Fibroblast of skin of abdomen (primary cell): ENCODE results near the gene ZNF45.
A peak's percentile ranks its signal among the peaks of the same experiment; 100 is the strongest.
"Not testable (repeated sequence)": the region's sequence is repeated elsewhere in the genome, so short reads cannot be mapped to it uniquely, and the experiment has no call there.

Source experiments
- DNase-seq: peaks from one replicate; pipeline ENCODE4 v3.0.0-alpha.2; 2013

The ZNF45 gene

DNA sequence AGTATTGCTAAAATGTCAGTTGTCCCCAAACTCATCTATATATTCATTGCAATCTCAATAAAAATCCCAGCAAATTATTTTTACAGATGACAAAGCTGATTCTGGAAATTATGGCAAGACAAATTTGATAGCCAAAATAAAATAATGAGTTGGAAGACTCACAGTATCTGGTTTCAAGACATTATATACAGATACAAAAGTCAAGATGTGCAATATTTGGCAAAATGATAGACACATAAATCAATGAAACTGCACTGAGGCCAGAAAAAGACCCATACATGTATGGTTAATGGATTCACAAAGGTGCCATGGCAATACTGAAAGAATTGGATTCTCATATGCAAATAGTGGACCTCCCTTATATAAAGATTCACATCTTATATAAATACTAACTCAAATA, 24.2 kb downstream of the ZNF45 start:
- DNase-seq: no peak

DNA sequence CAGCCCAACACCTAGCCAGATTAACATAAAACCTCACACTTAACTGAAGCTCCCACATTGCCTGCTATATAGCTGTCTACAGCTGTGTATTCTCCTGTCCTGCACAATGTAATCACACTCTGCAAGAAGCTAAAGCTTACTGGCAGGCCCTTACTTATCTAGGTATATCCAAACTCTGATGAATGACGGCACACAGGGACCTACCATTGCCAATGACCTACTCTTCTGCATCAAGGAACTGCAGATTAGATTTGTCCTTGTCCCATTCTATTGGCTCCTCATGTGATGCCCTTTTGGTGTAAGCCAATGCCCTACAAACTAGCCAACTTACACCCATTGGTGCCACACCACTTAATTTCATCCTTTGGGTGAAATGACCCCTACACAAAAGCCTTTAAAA, 26.4 kb downstream of the ZNF45 start:
- no peak for DNase-seq

DNA sequence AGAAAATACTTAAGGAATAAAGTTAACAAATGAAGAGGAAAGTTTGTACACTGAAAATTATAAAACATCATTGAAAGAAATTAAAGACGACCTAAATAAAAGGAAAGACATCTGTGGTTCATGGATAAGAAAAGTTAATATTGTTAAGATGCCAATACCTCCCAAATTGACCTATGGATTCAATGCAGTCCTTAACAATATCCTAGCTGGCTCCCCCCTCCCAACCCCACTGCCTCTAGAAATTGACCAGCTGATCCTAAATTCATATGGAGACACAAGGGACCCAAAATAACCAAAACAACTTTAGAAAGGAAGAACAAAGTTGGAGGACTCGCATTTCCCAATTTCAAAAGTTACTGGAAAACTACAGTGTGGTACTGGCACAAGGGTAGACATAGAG, 28.3 kb downstream of the ZNF45 start:
- DNase-seq: no peak

DNA sequence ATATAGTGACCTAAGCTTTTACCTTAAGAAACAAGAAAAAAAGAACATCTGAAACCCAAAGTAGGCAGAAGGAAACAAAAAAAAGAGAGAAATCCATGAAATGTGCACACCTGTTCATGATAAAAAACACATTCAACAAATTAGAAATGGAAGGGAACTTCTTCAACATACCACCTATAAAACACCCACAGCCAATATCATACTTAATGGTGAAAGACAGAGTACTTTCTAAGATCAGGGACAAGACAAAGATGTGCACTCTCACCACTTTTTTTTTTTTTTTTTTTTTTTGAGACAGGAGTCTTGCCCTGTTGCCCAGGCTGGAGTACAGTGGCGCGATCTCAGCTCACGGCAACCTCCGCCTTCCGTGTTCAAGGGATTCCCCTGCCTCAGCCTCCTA, 29.2 kb downstream of the ZNF45 start:
- DNase-seq: no peak

DNA sequence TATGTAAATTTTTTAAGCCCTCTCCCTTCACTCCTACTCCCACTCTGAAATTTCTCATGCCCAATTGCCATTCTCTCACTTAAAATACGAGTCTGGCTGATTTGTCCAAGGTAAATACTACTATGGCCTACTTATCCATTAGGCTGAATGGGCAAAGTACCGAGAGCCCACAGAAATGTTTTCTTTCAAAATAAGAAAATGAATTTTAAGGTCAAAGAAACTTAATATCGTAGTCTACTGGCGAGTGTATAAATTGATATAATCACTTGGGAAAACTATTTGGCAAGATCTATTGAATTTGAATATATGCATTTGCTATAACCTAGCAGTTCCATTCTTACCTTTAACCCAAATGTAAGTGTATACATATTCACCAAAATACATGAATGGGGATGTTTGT, 32.7 kb downstream of the ZNF45 start:
- DNase-seq: no peak

DNA sequence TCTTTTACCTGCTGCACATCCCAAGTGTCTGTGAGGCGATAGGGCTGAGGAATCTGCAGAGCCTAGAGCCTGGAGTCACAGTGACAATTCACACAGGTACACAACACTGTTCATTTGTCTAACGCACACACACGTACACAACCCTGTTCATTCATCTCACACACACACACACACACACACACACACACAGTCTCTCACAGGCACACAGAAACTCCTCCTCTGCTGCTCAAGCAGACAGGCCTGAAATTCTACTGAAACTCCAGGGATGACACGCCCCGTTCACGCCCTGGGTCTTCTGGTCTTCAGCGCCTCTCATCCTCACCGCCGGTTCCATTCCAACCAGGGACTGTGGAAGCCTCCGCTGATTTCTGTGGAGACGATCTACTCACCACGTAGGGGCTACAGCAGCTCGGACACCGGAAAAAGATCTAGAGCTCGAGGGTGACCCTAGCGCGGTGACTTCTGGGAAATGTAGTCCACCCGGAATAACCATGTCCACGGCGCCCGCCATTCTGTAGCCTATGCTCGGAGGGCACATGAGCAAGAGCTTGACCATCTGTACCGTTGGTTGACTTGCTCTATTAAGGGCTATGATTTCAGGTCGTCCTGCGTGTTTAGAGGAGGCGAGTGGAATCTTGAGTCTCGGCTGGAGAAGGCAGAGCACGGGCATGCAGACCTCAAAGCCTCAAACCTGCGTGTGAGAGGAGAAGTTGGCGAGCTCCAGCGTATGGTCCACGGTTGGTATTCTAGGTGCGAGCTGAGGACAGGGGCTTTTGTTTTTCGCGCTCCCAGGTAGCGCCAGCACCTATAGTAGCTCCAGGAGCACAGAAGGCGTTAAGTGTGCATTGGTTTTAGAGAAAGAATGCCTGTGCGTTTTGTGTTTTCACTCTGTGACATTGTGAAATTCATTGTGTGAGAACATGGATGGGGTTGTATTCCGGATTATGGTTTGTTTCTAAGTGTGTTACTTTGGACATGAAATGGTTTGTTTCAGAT, 33.4 kb downstream of the ZNF45 start:
- DNase-seq: peak; percentile 87

DNA sequence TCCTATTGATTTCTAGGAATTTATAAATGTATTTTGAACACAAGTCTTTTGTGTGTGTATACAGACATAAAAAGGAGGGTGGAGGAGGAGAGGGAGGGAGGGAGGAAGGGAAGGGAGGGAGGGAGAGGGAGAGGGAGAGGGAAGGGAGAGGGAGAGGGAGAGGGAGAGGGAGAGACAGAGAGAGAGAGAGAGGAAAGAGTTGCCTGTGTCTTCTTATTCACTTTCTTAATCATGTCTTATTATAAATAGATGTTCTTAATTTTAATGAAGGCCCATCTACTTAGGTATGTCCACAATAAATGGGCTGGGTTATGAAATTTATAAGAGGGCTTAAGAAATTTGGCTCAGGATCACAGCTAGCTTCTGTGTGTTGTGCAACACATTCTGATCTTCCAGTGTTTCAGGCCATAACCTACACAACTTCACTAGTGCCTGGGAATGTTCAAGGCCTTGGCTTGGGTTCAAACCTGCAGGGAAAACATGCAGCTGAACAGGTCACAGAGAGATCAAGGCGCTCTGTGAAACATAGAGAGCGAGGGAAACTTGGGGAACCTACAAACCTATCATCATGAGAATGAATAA, 39.3 kb downstream of the ZNF45 start:
- DNase-seq: no peak

DNA sequence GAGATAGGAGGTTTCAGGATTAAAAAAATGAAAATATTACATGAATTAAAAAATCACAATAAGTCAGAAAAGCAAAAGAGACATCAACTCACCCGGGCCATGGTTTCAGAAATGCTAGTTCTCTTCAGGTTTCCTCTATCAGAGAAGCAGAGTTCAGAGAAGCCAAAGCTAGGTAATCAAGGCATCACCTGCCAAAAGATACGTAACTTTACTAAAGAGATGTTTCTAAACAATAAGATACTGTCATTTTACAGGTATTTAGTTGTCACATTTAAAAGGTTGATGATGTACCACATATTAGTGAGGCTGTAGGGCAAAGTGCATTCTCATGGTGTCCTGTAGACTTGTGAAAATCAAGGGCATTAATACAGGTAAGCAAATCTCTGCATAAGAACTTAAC, 51.2 kb downstream of the ZNF45 start, which contains the start of gene ZNF404:
TSS of gene ZNF404 (minus strand) at position 101 of the 400 bp plus-strand sequence.
- no peak for DNase-seq

DNA sequence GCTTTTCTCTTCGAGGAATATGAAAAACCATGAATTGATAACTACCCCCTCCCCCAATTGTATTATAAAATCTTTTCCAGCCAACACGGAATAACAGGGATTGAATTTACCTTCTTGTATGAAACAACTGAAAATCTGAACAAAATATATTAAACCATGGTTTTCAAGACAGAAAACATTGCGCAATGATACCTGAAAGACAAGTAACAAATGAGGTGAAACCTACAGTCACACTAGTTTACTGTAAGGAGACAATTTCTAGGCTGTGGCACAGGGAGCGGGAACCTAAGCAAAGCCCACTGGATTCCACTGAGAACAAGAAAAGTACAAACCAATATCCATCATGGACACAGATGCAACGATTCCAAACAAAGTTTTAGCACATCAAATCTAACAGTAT, 54.6 kb downstream of the ZNF45 start:
- no peak for DNase-seq

DNA sequence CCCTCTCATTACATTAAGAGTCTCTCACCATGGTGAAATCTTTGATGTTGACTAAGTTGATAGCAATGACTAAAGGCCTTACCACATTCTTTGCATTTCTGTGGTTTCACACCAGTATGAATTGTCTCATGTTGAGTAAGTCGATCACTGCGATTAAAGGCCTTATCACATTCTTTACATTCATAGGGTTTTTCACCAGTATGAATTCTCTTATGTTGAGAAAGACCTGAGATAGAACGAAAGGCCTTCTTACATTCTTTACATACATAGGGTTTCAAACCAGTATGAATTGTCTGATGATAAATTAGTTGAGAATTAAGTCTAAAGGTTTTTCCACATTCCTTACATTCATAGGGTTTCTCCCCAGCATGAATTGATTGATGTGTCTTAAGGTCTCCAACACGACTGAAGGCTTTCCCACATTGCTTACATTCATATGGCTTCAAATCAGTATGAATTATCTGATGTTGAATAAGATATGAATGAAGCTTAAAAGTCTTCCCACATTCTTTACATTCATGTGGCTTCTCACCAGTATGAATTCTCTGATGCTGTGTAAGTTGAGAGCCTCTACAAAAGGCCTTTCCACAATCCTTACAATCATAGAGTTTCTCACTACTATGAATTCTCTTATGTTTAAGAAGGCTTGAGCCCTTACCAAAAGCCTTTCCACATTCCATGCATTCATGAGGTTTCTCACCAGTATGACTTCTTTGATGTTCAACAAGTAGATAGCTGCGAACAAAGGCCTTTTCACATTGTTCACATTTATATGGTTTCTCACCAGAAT, 62.3 kb downstream of the ZNF45 start:
- DNase-seq: no peak

DNA sequence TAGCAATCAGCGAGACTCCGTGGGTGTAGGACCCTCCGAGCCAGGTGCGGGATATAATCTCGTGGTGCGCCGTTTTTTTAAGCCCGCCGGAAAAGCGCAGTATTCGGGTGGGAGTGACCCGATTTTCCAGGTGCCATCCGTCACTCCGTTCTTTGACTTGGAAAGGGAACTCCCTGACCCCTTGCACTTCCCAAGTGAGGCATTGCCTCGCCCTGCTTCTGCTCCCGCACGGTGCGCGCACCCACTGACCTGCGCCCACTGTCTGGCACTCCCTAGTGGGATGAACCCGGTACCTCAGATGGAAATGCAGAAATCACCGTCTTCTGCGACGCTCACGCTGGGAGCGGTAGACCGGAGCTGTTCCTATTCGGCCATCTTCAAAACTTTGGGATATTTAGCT, 68.2 kb downstream of the ZNF45 start:
- DNase-seq: not testable (repeated sequence)
